HL-60 (cell line): ENCODE data around the gene CCDC192.

ENCODE experiments used
- DNase-seq, 2 experiments: peaks; one replicate each; pipeline ENCODE4 v3.0.0-alpha.2; 2010 to 2020; ENCODE audit warnings: low read depth in 1 of 2, low spot score in 1 of 2
- H3K27ac ChIP-seq: fragments of 250-450 bp; sonication (Bioruptor Pico); replicated peaks from 2 replicates; pipeline ENCODE4 v1.5.1; 2020; ENCODE audit warnings: mild to moderate bottlenecking, moderate library complexity
- H3K27me3 ChIP-seq: fragments of 250-450 bp; sonication (Bioruptor Pico); 2 replicates; pipeline ENCODE4 v1.5.1; 2021; ENCODE audit warnings: mild to moderate bottlenecking, moderate library complexity; ENCODE audit not compliant: insufficient read depth, poor library complexity, severe bottlenecking
- H3K4me3 ChIP-seq: replicated peaks from 2 replicates; pipeline ENCODE4 v1.5.1; 2011; ENCODE audit warnings: mild to moderate bottlenecking, control low read depth, low read length; ENCODE audit not compliant: insufficient read depth
- CTCF ChIP-seq: IDR thresholded peaks from one replicate; pipeline ENCODE4 v1.5.1; 2011; ENCODE audit warnings: low read length, control low read depth, inconsistent platforms; ENCODE audit not compliant: insufficient read depth
- GABPA ChIP-seq: IDR thresholded peaks from 2 replicates; pipeline ENCODE4 v1.6.1; 2012; ENCODE audit warnings: low read depth
- POLR2AphosphoS5 ChIP-seq: IDR thresholded peaks from 2 replicates; pipeline ENCODE4 v1.6.1; 2012; ENCODE audit warnings: low read depth
- REST ChIP-seq: IDR thresholded peaks from 2 replicates; pipeline ENCODE4 v1.6.1; 2012; ENCODE audit warnings: low read depth; ENCODE audit not compliant: insufficient replicate concordance
- SPI1 ChIP-seq: IDR thresholded peaks from 2 replicates; pipeline ENCODE4 v1.6.1; 2012; ENCODE audit warnings: low read depth, mild to moderate bottlenecking, borderline replicate concordance

The CCDC192 gene

GRCh38 chr5:127951791-127952190, 248.6 kb downstream of the CCDC192 start:
- TF ChIP-seq SPI1 (no peak), REST (no peak), POLR2AphosphoS5 (no peak), CTCF (no peak), GABPA (no peak)

GRCh38 chr5:127957183-127957582, 254.0 kb downstream of the CCDC192 start:
- Histone ChIP-seq H3K27ac (no peak overlapping the region), H3K27me3 (no peaks in the 10 kb centered on the region), H3K4me3 (no peak overlapping the region)
- no peak for DNase-seq
- TF ChIP-seq CTCF (no peak), GABPA (no peak)

More at GRCh38 chr5:127951791-127952190, 248.6 kb downstream of the CCDC192 start:
- no peak overlapping the region for H3K4me3 ChIP-seq
- H3K27ac ChIP-seq = no peak overlapping the region
- H3K27me3 ChIP-seq = no peaks in the 10 kb centered on the region
- DNase-seq = no peak

- no peak overlapping the region for H3K4me3 ChIP-seq
- no peak for DNase-seq
- no peak overlapping the region for H3K27ac ChIP-seq
- no peak for TF ChIP-seq REST
- no peak for TF ChIP-seq SPI1
- TF ChIP-seq CTCF = no peak
- no peak for TF ChIP-seq GABPA
- TF ChIP-seq POLR2AphosphoS5 = no peak
- no peaks in the 10 kb centered on the region for H3K27me3 ChIP-seq
These were observed 254.6 kb downstream of the CCDC192 start for GRCh38 chr5:127957701-127958239.

GRCh38 chr5:127958421-127959011, 255.3 kb downstream of the CCDC192 start:
- no peak overlapping the region for H3K4me3 ChIP-seq
- H3K27me3 ChIP-seq = no peaks in the 10 kb centered on the region
- no peak for TF ChIP-seq REST
- no peak for TF ChIP-seq SPI1
- TF ChIP-seq POLR2AphosphoS5 = no peak
- TF ChIP-seq GABPA = no peak
- TF ChIP-seq CTCF = no peak
- H3K27ac ChIP-seq = no peak overlapping the region
- DNase-seq = no peak
